Mesendoderm (in vitro differentiated cells): ENCODE data around the gene PI4KA.
A peak's percentile ranks its signal among the peaks of the same experiment; 100 is the strongest.

Source experiments
- DNase-seq: peaks from one replicate; pipeline ENCODE4 v3.0.0; 2013
- H2AK5ac ChIP-seq: 2 replicates; pipeline ENCODE4 v1.6.1; 2013; ENCODE audit warnings: low read length, inconsistent platforms
- H2BK120ac ChIP-seq: 2 replicates; pipeline ENCODE4 v1.6.1; 2013; ENCODE audit warnings: low read depth, mild to moderate bottlenecking, low read length, moderate library complexity, mixed read lengths
- H2BK15ac ChIP-seq: replicated peaks from 2 replicates; pipeline ENCODE4 v1.6.1; 2013; ENCODE audit warnings: low read depth, mild to moderate bottlenecking, moderate library complexity
- H2BK5ac ChIP-seq: 2 replicates; pipeline ENCODE4 v1.6.1; 2013; ENCODE audit warnings: low read length, inconsistent platforms
- H3K18ac ChIP-seq: 2 replicates; pipeline ENCODE4 v1.6.1; 2013; ENCODE audit warnings: mild to moderate bottlenecking, low read length, mixed read lengths
- H3K23ac ChIP-seq: one replicate; pipeline ENCODE4 v1.6.1; 2013; ENCODE audit warnings: low read length
- H3K27ac ChIP-seq: 2 replicates; pipeline ENCODE4 v1.5.1; 2013; ENCODE audit warnings: low read depth, mild to moderate bottlenecking, inconsistent platforms, low read length, moderate library complexity
- H3K27me3 ChIP-seq: 2 replicates; pipeline ENCODE4 v1.6.1; 2013; ENCODE audit warnings: low read length, control low read depth, mild to moderate bottlenecking, inconsistent platforms; ENCODE audit not compliant: insufficient read depth, poor library complexity
- H3K36me3 ChIP-seq: 2 replicates; pipeline ENCODE4 v1.6.1; 2013; ENCODE audit warnings: low read length, inconsistent platforms; ENCODE audit not compliant: control insufficient read depth, insufficient read depth
- H3K4ac ChIP-seq: one replicate; pipeline ENCODE4 v1.6.1; 2013; ENCODE audit warnings: low read depth, mild to moderate bottlenecking, low read length, moderate library complexity
- H3K4me1 ChIP-seq: 2 replicates; pipeline ENCODE4 v1.6.1; 2013; ENCODE audit warnings: low read depth, low read length, inconsistent platforms; ENCODE audit not compliant: control insufficient read depth
- H3K4me2 ChIP-seq: 2 replicates; pipeline ENCODE4 v1.6.1; 2013; ENCODE audit warnings: low read length
- H3K4me3 ChIP-seq: 2 replicates; pipeline ENCODE4 v1.5.1; 2013; ENCODE audit warnings: mild to moderate bottlenecking, low read length
- H3K56ac ChIP-seq: one replicate; pipeline ENCODE4 v1.6.1; 2013; ENCODE audit warnings: low read length
- H3K79me1 ChIP-seq: 2 replicates; pipeline ENCODE4 v1.6.1; 2013; ENCODE audit warnings: low read length, inconsistent platforms
- H3K79me2 ChIP-seq: 2 replicates; pipeline ENCODE4 v1.6.1; 2013; ENCODE audit warnings: mild to moderate bottlenecking, low read length; ENCODE audit not compliant: control insufficient read depth, insufficient read depth
- H3K9ac ChIP-seq: 2 replicates; pipeline ENCODE4 v1.6.1; 2013; ENCODE audit warnings: low read length, inconsistent platforms
- H4K5ac ChIP-seq: one replicate; pipeline ENCODE4 v1.6.1; 2013; ENCODE audit warnings: low read length
- H4K8ac ChIP-seq: one replicate; pipeline ENCODE4 v1.6.1; 2013; ENCODE audit warnings: low read depth, mild to moderate bottlenecking, control low read depth, low read length, moderate library complexity
- WGBS: extraction: QIAGEN DNeasy Blood & Tissue Kit; methylation state at CpG from one replicate; pipeline ENCODE4 v1.1.7; 2013; ENCODE audit warnings: low lambda C conversion rate, missing lambda C conversion rate; ENCODE audit not compliant: insufficient coverage; ENCODE audit errors: extremely low coverage; 5-methylcytosine and 5-hydroxymethylcytosine counted together

The PI4KA gene

DNA sequence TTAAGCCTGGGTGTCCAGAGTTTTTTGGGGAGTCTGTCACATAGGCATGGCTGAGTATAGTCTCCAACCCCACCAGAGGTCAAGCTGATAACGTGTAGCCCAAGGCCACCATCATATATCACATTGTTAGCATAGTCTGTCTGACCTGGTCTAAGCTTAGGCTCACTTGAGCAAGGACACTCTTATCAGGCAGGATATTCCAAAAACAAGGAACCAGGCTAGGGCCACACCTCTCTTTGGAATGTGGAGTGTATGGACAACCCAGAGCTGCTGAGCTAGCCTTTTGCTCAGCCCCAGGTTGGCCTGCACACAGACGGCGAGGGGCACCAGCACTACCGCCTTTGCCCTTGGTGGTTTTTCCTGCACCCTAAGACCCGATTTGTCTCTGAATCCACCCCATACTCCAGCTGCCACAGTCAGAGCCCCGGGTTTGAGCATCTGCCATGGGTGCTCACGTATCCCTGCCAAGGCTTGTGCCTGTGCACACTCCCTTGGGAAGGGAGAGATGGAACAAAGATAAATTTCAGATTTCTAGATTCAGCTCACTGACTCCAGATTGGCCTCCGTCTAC, 7.3 kb upstream of the PI4KA start:
- no peaks in the 10 kb centered on the region for H3K27me3 ChIP-seq
- peak; percentile 33 for DNase-seq
- H3K79me2 ChIP-seq, result no peaks in the 10 kb centered on the region
- H3K79me1 ChIP-seq, result no peaks in the 10 kb centered on the region
- no peak overlapping the region for H4K5ac ChIP-seq
- no peak overlapping the region for H3K4me3 ChIP-seq
- H3K4ac ChIP-seq, result no peak overlapping the region
- no peak overlapping the region for H2BK15ac ChIP-seq
- H3K4me2 ChIP-seq, result no peak overlapping the region
- no peak overlapping the region for H3K56ac ChIP-seq
- H3K23ac ChIP-seq, result no peak overlapping the region
- H2AK5ac ChIP-seq, result no peak overlapping the region
- no peak overlapping the region for H3K27ac ChIP-seq
- no peaks in the 10 kb centered on the region for H3K4me1 ChIP-seq
- no peak overlapping the region for H2BK120ac ChIP-seq
- H3K9ac ChIP-seq, result no peak overlapping the region
- no peak overlapping the region for H3K18ac ChIP-seq
- no peak overlapping the region for H4K8ac ChIP-seq
- H3K36me3 ChIP-seq, result no peaks in the 10 kb centered on the region
- no CpG with 5 or more reads among the region's 8 CpGs for WGBS
- H2BK5ac ChIP-seq, result no peak overlapping the region

DNA sequence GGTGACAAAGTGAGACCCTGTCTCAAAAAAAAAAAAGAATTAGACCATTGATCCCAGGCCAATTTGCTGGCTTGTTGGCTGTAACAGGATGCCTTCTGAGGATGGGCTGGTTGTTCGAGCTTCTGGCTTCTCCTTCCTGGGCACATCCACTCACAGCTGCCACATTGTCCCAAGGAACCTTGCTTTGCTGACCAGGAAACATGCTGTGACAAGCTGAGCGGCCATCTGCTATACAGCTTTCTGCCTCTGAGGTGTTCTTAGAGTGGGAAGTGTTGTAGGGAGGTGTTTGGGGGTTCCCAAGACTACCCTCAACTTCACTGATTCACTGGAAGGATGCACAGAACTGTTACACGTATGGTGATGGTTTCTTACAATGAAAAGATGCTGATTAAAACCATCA, 6.7 kb upstream of the PI4KA start:
- no peak overlapping the region for H4K8ac ChIP-seq
- no peak overlapping the region for H3K56ac ChIP-seq
- H3K27ac ChIP-seq, result no peak overlapping the region
- H3K36me3 ChIP-seq, result no peaks in the 10 kb centered on the region
- WGBS, result no CpG with 5 or more reads among the region's 3 CpGs
- no peak overlapping the region for H2AK5ac ChIP-seq
- no peak for DNase-seq
- no peak overlapping the region for H2BK120ac ChIP-seq
- H3K9ac ChIP-seq, result no peak overlapping the region
- H3K4me2 ChIP-seq, result no peak overlapping the region
- no peaks in the 10 kb centered on the region for H3K27me3 ChIP-seq
- H4K5ac ChIP-seq, result no peak overlapping the region
- H3K4ac ChIP-seq, result no peak overlapping the region
- no peaks in the 10 kb centered on the region for H3K4me1 ChIP-seq
- no peak overlapping the region for H3K23ac ChIP-seq
- no peak overlapping the region for H2BK15ac ChIP-seq
- no peak overlapping the region for H3K4me3 ChIP-seq
- no peak overlapping the region for H2BK5ac ChIP-seq
- no peak overlapping the region for H3K18ac ChIP-seq
- no peaks in the 10 kb centered on the region for H3K79me1 ChIP-seq
- H3K79me2 ChIP-seq, result no peaks in the 10 kb centered on the region

- H3K36me3 ChIP-seq, result no peaks in the 10 kb centered on the region
- H3K23ac ChIP-seq, result no peak overlapping the region
- H3K79me1 ChIP-seq, result no peaks in the 10 kb centered on the region
- H2AK5ac ChIP-seq, result no peak overlapping the region
- no peaks in the 10 kb centered on the region for H3K4me1 ChIP-seq
- H3K18ac ChIP-seq, result no peak overlapping the region
- H3K4ac ChIP-seq, result no peak overlapping the region
- H3K27me3 ChIP-seq, result no peaks in the 10 kb centered on the region
- no peak overlapping the region for H2BK15ac ChIP-seq
- DNase-seq, result no peak
- H3K79me2 ChIP-seq, result no peaks in the 10 kb centered on the region
- no peak overlapping the region for H4K5ac ChIP-seq
- H3K4me2 ChIP-seq, result no peak overlapping the region
- WGBS, result no CpG with 5 or more reads among the region's 12 CpGs
- no peak overlapping the region for H3K27ac ChIP-seq
- H2BK120ac ChIP-seq, result no peak overlapping the region
- no peak overlapping the region for H3K4me3 ChIP-seq
- no peak overlapping the region for H2BK5ac ChIP-seq
- no peak overlapping the region for H3K9ac ChIP-seq
- H4K8ac ChIP-seq, result no peak overlapping the region
- H3K56ac ChIP-seq, result no peak overlapping the region
These were observed 5.7 kb upstream of the PI4KA start for GRCh38 chr22:20864186-20864908.

DNA sequence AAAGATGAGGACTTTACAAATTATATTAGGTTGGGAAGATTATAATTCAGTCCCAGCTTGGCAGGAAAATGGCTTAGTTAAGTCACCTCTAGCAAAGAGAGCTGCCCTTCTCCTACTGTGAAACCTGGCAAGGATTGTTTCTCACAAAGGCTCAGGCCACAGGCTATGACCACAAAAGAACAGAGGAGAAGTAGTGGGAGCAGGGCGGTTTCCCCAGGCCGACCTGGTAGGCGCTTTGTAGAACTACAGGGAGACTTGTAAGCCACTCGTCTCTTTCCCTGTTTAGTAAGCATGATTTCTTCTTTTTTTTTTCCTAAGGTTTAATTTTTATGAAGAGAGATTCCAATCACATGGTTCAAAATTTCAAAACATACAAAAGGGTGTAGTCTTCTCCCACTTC, 4.8 kb upstream of the PI4KA start:
- no peak overlapping the region for H3K23ac ChIP-seq
- no peak overlapping the region for H3K27ac ChIP-seq
- H3K4me1 ChIP-seq, result no peaks in the 10 kb centered on the region
- H2AK5ac ChIP-seq, result no peak overlapping the region
- H2BK5ac ChIP-seq, result no peak overlapping the region
- H4K8ac ChIP-seq, result no peak overlapping the region
- no peak overlapping the region for H3K4ac ChIP-seq
- no peaks in the 10 kb centered on the region for H3K27me3 ChIP-seq
- no peak overlapping the region for H3K4me2 ChIP-seq
- H3K36me3 ChIP-seq, result no peaks in the 10 kb centered on the region
- no peaks in the 10 kb centered on the region for H3K79me2 ChIP-seq
- H3K4me3 ChIP-seq, result no peak overlapping the region
- H3K9ac ChIP-seq, result no peak overlapping the region
- H4K5ac ChIP-seq, result no peak overlapping the region
- no peak for DNase-seq
- H3K18ac ChIP-seq, result no peak overlapping the region
- no CpG with 5 or more reads among the region's 4 CpGs for WGBS
- H3K56ac ChIP-seq, result no peak overlapping the region
- H3K79me1 ChIP-seq, result no peaks in the 10 kb centered on the region
- H2BK15ac ChIP-seq, result no peak overlapping the region
- no peak overlapping the region for H2BK120ac ChIP-seq

- Histone ChIP-seq H3K4me2 (no peak overlapping the region), H3K4me3 (no peak overlapping the region), H4K8ac (no peak overlapping the region), H3K9ac (no peak overlapping the region), H3K18ac (no peak overlapping the region), H3K27me3 (no peaks in the 10 kb centered on the region), H3K79me2 (peaks cover 3% of the 10 kb centered on the region), H2BK15ac (no peak overlapping the region), H3K4ac (no peak overlapping the region), H2BK120ac (no peak overlapping the region), H3K4me1 (peaks cover 3% of the 10 kb centered on the region), H3K23ac (no peak overlapping the region), H2BK5ac (no peak overlapping the region), H3K79me1 (peaks cover 4% of the 10 kb centered on the region), H3K56ac (no peak overlapping the region), H2AK5ac (no peak overlapping the region), H4K5ac (no peak overlapping the region), H3K27ac (no peak overlapping the region), H3K36me3 (no peaks in the 10 kb centered on the region)
- WGBS, result no CpG with 5 or more reads among the region's 2 CpGs
- DNase-seq, result no peak
These were observed 3.9 kb upstream of the PI4KA start for GRCh38 chr22:20862540-20862939.

DNA sequence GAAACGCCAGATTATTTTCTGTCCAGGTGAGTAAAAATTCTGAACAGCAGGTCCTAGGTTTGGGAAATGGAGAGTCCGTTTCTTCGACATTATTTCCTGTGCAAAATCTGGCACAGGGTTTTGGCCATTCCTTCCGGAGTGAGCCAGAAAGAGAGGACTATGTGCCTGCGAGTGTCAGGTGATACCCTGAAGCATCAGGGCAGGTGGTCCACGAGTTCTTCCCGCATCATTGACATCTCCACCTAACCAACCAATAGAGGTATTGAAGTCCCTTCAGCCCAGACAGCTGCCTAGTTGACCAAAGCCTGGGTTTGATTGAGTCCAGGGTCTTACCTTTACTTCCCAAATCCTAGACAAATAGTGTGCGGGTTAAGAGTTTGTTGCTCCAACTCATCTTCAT, 1.0 kb upstream of the PI4KA start:
- no peak overlapping the region for H2BK120ac ChIP-seq
- no peaks in the 10 kb centered on the region for H3K27me3 ChIP-seq
- H3K18ac ChIP-seq, result no peak overlapping the region
- no peak overlapping the region for H2BK5ac ChIP-seq
- peak overlapping the region; percentile 74 for H3K4me3 ChIP-seq
- peak overlapping the region; percentile 92 for H3K56ac ChIP-seq
- peak overlapping the region; percentile 87 for H3K4me2 ChIP-seq
- WGBS, result no CpG with 5 or more reads among the region's 8 CpGs
- peaks cover 11% of the 10 kb centered on the region for H3K79me1 ChIP-seq
- H3K27ac ChIP-seq, result no peak overlapping the region
- H3K23ac ChIP-seq, result no peak overlapping the region
- peaks cover 9% of the 10 kb centered on the region for H3K79me2 ChIP-seq
- no peak overlapping the region for H4K5ac ChIP-seq
- H3K4ac ChIP-seq, result no peak overlapping the region
- DNase-seq, result no peak
- H3K4me1 ChIP-seq, result peaks cover 5% of the 10 kb centered on the region
- H2AK5ac ChIP-seq, result no peak overlapping the region
- H4K8ac ChIP-seq, result no peak overlapping the region
- peak overlapping the region; percentile 88 for H3K9ac ChIP-seq
- no peak overlapping the region for H2BK15ac ChIP-seq
- H3K36me3 ChIP-seq, result no peaks in the 10 kb centered on the region
